Panc1 (cell line): ENCODE results near the gene ZNF808. TPM values are rescaled to one million over a fixed set of nuclear protein-coding genes. Genes with fewer than 3 reads are reported as not detected.

ENCODE experiments used
- ATAC-seq: fragments of 200-7000 bp; cut with Tn5 transposase; 2 replicates; pipeline ENCODE4 v1.9.1; 2020; ENCODE audit warnings: mild to moderate bottlenecking, moderate library complexity
- BruUV-seq: library from RNA; stranded (reverse); fragments of 400-500 nt; replicated peaks from 2 replicates; lab custom pipeline; 2021; lab: Mats Ljungman, UMichigan
- CTCF ChIA-PET: fragments of 300-600 bp; sonication (Branson Sonifier 250); formaldehyde crosslinking; loops from one replicate; lab custom pipeline; 2022; ENCODE audit warnings: antibody characterized with exemption; lab: Charles Lee
- POLR2A ChIA-PET: fragments of 300-600 bp; sonication (Branson Sonifier 250); formaldehyde crosslinking; loops from one replicate; lab custom pipeline; 2022; ENCODE audit warnings: antibody characterized with exemption; lab: Charles Lee
- DNase-seq: peaks from one replicate; pipeline ENCODE4 v3.0.0-alpha.2; 2010; ENCODE audit warnings: low read depth, low spot score
- H3K27ac ChIP-seq: 2 replicates; pipeline ENCODE4 v1.5.1; 2011; ENCODE audit warnings: mild to moderate bottlenecking, low read length, inconsistent platforms
- H3K27me3 ChIP-seq: fragments of 200-500 bp; sonication (Bioruptor generic); 2 replicates; pipeline ENCODE4 v1.6.0; 2014; ENCODE audit warnings: low read length, inconsistent platforms; ENCODE audit not compliant: control insufficient read depth, insufficient read depth
- H3K36me3 ChIP-seq: fragments of 200-500 bp; sonication (Bioruptor generic); 2 replicates; pipeline ENCODE4 v1.5.1; 2014; ENCODE audit warnings: inconsistent platforms, mild to moderate bottlenecking, low read length, moderate library complexity; ENCODE audit not compliant: control insufficient read depth, insufficient read depth
- H3K4me1 ChIP-seq: 2 replicates; pipeline ENCODE4 v1.5.1; 2011; ENCODE audit warnings: inconsistent platforms, mild to moderate bottlenecking, low read length, moderate library complexity; ENCODE audit not compliant: control insufficient read depth, insufficient read depth
- H3K4me3 ChIP-seq, 2 experiments: 2 replicates each; pipeline ENCODE4 v1.5.1; 2011 to 2012; ENCODE audit warnings: low read depth in 2 of 2, low read length in 2 of 2, mild to moderate bottlenecking in 2 of 2, inconsistent platforms in 1 of 2, moderate library complexity in 1 of 2
- H3K9me3 ChIP-seq: fragments of 200-500 bp; sonication (Bioruptor generic); 2 replicates; pipeline ENCODE4 v1.5.1; 2014; ENCODE audit warnings: low read depth, mild to moderate bottlenecking, inconsistent platforms, low read length, moderate library complexity; ENCODE audit not compliant: control insufficient read depth, insufficient read depth
- CTCF ChIP-seq: fragments of 450-650 bp; IDR thresholded peaks from 2 replicates; pipeline ENCODE4 v1.5.1; 2017; ENCODE audit warnings: mild to moderate bottlenecking
- POLR2AphosphoS5 ChIP-seq: IDR thresholded peaks from 2 replicates; pipeline ENCODE4 v1.6.1; 2012; ENCODE audit warnings: mild to moderate bottlenecking, low read depth, low read length, moderate library complexity
- REST ChIP-seq, 2 experiments: IDR thresholded peaks; 2 replicates each; pipeline ENCODE4 v1.6.1; 2011 to 2012; ENCODE audit warnings: low read depth in 2 of 2, control low read depth in 1 of 2, low read length in 1 of 2, mild to moderate bottlenecking in 1 of 2, moderate library complexity in 1 of 2; ENCODE audit not compliant: insufficient read depth in 1 of 2
- SIN3A ChIP-seq: IDR thresholded peaks from 2 replicates; pipeline ENCODE4 v1.6.1; 2012; ENCODE audit warnings: low read depth, mild to moderate bottlenecking, low read length, moderate library complexity, borderline replicate concordance; ENCODE audit not compliant: insufficient read depth
- TCF7L2 ChIP-seq: IDR thresholded peaks from 2 replicates; pipeline ENCODE4 v1.6.1; 2011; ENCODE audit warnings: mild to moderate bottlenecking, low read depth, low read length, inconsistent platforms
- in situ Hi-C: cut with HindIII; loops from 2 replicates; pipeline ENCODE4 v1.10.0; 2016; ENCODE audit warnings: low sequenced_read_pairs, low pct_unique_long_range_greater_than_20kb
- intact Hi-C: fragments of 100-400 bp; cut with micrococcal nuclease; formaldehyde crosslinking; loops from one replicate; pipeline ENCODE4 v1.10.0; 2022; ENCODE audit not compliant: unreplicated experiment
- total RNA-seq: library from RNA; stranded (reverse); gene quantifications from one replicate; pipeline ENCODE4 v1.2.1, GENCODE V29; 2021; ENCODE audit not compliant: unreplicated experiment

ZNF808 gene
- total RNA-seq, 1 experiment from 2014 or later: 19.1 TPM

- Histone ChIP-seq H3K4me1 (no peaks in the 10 kb centered on the region), H3K27me3 (no peaks in the 10 kb centered on the region), H3K9me3 (no peaks in the 10 kb centered on the region; the same call in 1 of the 2 replicates), H3K36me3 (no peaks in the 10 kb centered on the region), H3K4me3 (peak overlapping the region; percentile 74 to 79), H3K27ac (peak overlapping the region; percentile 29; the same call in 1 of the 2 replicates)
- intact Hi-C loops: no loop called here
- ChIA-PET POLR2A (no interaction called here), CTCF (no interaction called here)
- ATAC-seq (peak; percentile 53), DNase-seq (no peak)
- no TSS peak for BruUV-seq
- TF ChIP-seq SIN3A: no peak
- TF ChIP-seq POLR2AphosphoS5: no peak
- no peak for TF ChIP-seq TCF7L2
- no peak for TF ChIP-seq REST (IDR thresholded peaks at IDR 0.05; ENCODE audit: insufficient read depth in 1 of 2, low read depth in 2 of 2, low read length in 1 of 2)
- no peak for TF ChIP-seq CTCF
- in situ Hi-C loops: no loop called here
Observed at GRCh38 chr19:52600639-52601024, 73.2 kb downstream of the ZNF808 start.

DNA sequence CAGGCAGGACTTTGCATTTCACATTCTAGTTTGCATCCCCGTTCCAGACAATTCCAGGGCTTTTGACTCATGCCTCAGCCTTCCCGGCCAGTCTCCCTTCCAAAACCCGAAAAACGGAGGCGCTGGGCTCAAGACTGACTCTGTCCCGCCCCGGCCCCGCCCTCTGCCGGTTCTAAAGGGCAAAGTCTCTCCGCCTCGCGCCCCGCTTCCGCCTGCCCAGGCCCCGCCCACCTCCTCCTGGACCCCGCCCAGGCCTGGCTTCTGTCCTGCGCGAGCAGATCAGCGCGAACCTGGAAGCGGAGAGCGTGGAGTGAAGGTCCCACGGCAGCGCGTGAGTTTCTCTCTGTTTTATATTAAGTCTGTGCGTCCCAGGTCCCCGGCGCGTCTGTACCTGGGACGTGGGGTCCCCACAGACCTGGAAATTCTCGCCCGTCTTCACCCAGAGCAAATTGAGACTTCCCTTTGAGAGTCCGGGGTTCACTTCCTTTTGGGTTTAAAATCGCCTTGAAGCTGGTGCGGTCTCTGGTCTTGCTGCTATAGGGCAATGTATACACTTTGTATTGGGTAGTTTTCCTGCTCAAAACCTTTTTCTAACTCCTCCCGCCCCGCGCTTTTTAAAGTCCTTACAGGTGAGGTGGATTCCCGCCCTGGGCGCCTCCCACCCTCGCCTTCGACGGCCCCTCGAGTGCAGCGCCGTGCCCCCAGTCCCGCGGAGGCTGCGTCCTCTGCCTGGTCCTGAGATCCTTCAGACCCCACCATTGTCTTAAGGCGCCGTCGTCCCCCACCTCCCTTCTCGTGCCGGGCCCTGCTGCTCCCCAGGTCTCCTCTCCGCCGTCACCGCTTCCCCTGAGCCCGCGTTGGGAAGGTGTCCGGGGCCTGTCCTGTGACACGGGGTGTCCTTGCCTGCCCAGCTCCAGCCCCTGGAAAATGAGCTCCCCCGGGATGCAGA, 73.8 kb downstream of the ZNF808 start:
- H3K9me3 ChIP-seq: no peaks in the 10 kb centered on the region; the same call in 1 of the 2 replicates
- POLR2A ChIA-PET: no interaction called here

More for the DNA sequence above, 73.8 kb downstream of the ZNF808 start:
- TF ChIP-seq CTCF (peak; percentile 14; the same call in 1 of the 2 replicates), POLR2AphosphoS5 (peak; percentile 64), SIN3A (no peak), TCF7L2 (no peak), REST (IDR thresholded peaks at IDR 0.05; ENCODE audit: insufficient read depth in 1 of 2, low read depth in 2 of 2, low read length in 1 of 2) (no peak)
- Histone ChIP-seq H3K4me1 (no peaks in the 10 kb centered on the region), H3K4me3 (peak overlapping the region; percentile 74 to 79), H3K27ac (peak overlapping the region; percentile 76), H3K27me3 (no peaks in the 10 kb centered on the region), H3K36me3 (no peaks in the 10 kb centered on the region)
- DNase-seq (peak; percentile 30), ATAC-seq (peak; percentile 99)
- CTCF ChIA-PET: no interaction called here
- intact Hi-C loops: no loop called here
- in situ Hi-C loops: no loop called here
- BruUV-seq: TSS peak; percentile 74
